GM12801 (cell line): Measurements from ENCODE around the gene CD151.

Source experiments
- TF ChIP-seq, protein P1 (sequence below): IDR thresholded peaks from one replicate; pipeline ENCODE4 v1.5.1; 2011; ENCODE audit warnings: control low read depth; ENCODE audit not compliant: insufficient read length; ENCODE audit errors: extremely low read depth

CD151 gene

GRCh38 chr11:852762-853161 is 20.0 kb downstream of the CD151 start:
- TF ChIP-seq, protein P1, sequence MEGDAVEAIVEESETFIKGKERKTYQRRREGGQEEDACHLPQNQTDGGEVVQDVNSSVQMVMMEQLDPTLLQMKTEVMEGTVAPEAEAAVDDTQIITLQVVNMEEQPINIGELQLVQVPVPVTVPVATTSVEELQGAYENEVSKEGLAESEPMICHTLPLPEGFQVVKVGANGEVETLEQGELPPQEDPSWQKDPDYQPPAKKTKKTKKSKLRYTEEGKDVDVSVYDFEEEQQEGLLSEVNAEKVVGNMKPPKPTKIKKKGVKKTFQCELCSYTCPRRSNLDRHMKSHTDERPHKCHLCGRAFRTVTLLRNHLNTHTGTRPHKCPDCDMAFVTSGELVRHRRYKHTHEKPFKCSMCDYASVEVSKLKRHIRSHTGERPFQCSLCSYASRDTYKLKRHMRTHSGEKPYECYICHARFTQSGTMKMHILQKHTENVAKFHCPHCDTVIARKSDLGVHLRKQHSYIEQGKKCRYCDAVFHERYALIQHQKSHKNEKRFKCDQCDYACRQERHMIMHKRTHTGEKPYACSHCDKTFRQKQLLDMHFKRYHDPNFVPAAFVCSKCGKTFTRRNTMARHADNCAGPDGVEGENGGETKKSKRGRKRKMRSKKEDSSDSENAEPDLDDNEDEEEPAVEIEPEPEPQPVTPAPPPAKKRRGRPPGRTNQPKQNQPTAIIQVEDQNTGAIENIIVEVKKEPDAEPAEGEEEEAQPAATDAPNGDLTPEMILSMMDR = no peak

DNA sequence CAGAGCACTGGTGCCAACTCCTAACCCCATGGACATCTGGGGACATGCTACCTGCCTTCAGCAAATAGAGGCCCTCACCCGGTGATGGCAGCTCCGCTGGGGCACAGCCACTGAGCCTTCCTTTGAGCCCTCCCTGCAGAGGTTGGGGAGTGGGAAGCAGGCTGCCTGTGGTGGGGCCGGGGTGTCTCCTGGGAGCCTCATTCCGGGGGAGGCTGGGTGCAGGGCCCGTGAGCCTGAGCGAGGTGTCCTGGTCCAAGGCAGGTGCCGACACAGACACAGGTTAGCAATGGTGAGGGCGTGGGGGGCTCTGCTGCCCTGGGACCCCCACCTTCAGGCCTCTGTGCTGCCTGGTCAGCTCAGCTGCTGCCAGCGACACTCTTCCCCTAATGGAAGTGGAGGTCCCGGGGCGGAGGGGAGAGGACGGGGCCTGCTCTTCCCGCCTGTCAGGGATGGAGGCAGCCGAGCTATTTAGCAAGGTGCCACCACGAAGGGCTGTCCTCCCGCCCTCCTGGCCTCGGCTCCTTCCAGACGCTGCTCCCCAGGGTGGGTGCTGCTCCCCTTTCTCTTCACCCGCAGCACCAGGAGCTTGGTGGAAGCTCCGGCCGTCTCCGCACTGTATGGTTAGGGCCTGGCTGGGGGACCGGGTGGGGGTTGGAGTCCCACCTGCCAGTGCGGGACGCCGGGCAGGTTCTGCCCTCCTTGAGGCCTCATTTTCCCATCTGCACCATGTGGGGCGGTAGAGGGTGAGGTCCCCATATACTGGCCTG is 21.1 kb downstream of the CD151 start:
- TF ChIP-seq, protein P1 = no peak

DNA sequence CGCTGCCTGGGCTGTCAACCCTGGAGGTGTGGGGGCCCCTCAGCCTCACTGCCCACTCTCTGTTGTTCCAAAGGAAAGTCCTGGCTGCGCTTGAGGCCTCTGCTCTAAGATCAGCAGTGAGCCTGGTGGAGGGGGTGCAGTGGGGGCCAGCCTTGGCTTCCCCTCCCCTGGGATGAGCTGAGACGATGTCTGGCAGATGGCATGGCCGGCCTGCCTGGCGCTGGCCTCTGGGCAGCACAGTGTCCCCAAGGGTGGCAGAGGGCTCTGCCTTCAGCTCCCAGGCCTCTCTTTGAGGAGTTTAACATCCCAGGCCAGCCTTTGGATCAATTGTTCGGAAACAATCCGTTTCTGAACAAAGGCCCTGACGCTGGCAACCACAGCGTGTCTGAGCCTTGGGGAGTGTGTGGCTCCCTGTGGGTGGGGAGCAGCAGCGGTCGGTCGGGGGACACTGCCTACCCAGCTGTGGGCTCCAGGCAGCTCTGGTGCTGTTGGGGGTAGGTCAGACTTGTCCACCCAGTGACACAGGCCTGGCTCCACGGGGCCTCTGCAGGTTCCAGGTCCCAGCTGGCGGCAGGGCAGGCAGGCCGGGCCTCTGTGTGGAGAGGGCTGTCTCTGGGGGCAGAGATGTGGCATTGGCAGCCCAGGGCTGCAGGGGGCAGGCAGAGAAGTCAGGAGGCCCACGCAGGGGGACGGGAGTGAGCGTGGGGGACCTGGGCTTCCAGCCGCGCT is 22.0 kb downstream of the CD151 start:
- TF ChIP-seq, protein P1 = no peak

- TF ChIP-seq, protein P1 = no peak
Observed at GRCh38 chr11:855330-855674, 22.6 kb downstream of the CD151 start.

DNA sequence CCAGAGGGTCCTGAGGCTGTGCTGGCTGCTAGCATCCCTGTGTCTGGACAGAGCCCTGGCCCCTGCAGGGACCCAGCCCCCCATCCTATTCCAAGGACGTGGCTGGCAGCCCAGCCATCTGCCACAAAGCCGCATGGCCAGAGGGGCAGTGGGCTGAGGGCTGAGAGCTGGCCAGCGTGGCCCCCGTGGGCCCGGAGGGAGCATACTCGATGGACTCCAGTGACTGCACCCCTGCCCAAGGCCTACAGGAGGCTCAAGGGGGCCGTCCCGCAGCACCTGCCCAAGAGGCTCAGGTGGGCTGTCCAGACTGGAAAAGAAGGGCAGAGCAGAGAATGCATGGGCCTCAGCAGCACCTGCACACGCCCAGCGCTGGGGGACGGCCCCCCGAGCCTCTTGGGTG is 23.0 kb downstream of the CD151 start:
- TF ChIP-seq, protein P1 = no peak

- TF ChIP-seq, protein P1 = no peak
Observed at GRCh38 chr11:856397-856796, 23.6 kb downstream of the CD151 start.

DNA sequence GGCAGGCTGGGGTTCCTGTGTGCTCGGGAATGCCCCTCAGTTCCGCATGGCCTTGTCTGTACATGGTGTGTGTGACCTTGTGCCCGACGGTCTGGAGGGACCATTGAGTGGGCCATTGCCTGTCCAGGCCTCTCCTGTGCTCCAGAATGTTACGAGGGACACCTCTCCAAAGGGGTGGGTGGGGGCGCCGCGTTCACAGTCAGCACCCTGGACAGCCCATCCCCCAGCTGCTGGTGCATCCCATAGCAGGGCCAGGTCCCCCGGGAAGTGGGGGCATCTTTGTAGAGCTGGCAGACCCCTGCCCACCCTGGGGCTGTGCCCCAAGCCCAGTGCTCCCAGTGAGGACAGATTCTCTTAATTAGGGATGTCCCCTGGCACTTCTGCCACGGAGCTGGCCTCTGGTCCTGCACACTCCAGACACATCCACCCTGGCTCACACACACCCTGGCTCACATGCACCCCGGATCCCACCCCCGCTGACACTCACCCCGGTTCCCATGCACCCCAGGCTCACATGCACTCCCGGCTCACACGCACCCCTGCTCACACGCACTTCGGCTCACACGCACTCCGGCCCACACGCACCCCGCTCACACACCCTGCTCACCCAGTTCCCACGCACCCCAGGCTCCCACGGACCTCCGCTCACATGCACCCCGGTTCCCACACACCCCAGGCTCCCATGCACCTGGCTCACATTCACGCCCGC is 25.5 kb downstream of the CD151 start:
- TF ChIP-seq, protein P1 = no peak
